GM12878 (cell line): ENCODE data around the gene BDP1. TPM values are rescaled to one million over a fixed set of nuclear protein-coding genes. Genes with fewer than 3 reads are reported as not detected.

Source experiments
- ATAC-seq: fragments of 200-7000 bp; cut with Tn5 transposase; 3 replicates; pipeline ENCODE4 v1.9.1; 2020; ENCODE audit warnings: mild to moderate bottlenecking, moderate library complexity
- BruUV-seq: library from RNA; stranded (reverse); fragments of 400-500 nt; replicated peaks from 2 replicates; lab custom pipeline; 2021; lab: Mats Ljungman, UMichigan
- CTCF ChIA-PET: fragments of 300-600 bp; sonication (Branson Sonifier 250); formaldehyde crosslinking; extraction: SDS; loops from one replicate; lab custom pipeline; 2021; ENCODE audit warnings: inconsistent platforms; lab: Yijun Ruan, JAX
- POLR2A ChIA-PET: fragments of 350-600 bp; formaldehyde crosslinking; extraction: SDS; loops from one replicate; lab custom pipeline; 2021; ENCODE audit warnings: inconsistent platforms; lab: Charles Lee
- RAD21 ChIA-PET: fragments of 300-600 bp; sonication (Branson Sonifier 250); formaldehyde crosslinking; loops from one replicate; lab custom pipeline; 2023; ENCODE audit warnings: antibody characterized with exemption; ENCODE audit not compliant: unreplicated experiment; lab: Charles Lee
- SMC1A ChIA-PET: fragments of 300-600 bp; sonication (Branson Sonifier 250); formaldehyde crosslinking; loops from one replicate; lab custom pipeline; 2023; ENCODE audit not compliant: unreplicated experiment, uncharacterized antibody; lab: Charles Lee
- DNase-seq: peaks from one replicate; pipeline ENCODE4 v3.0.0-alpha.2; 2011; ENCODE audit warnings: low read depth, low spot score
- FAIRE-seq: peaks from 3 replicates; lab custom pipeline; 2011; peaks lifted over from hg19 to GRCh38; lab: Jason Lieb, UNC
- H2AFZ ChIP-seq: 2 replicates; pipeline ENCODE4 v1.6.0; 2011; ENCODE audit warnings: low read depth, low read length, control low read depth; ENCODE audit not compliant: control insufficient read depth
- H3K27ac ChIP-seq: 2 replicates; pipeline ENCODE4 v1.5.1; 2011; ENCODE audit warnings: control low read depth; ENCODE audit not compliant: control insufficient read depth, insufficient read depth
- H3K27me3 ChIP-seq, 2 experiments: replicated peaks in 1 of 2; 2 replicates each; pipeline versions ENCODE4 v1.6.0 to v1.6.1; 2011; ENCODE audit warnings: low read length in 1 of 2; ENCODE audit not compliant: control insufficient read depth in 2 of 2, insufficient read depth in 2 of 2
- H3K36me3 ChIP-seq, 2 experiments: 2 replicates each; pipeline ENCODE4 v1.5.1; 2011; ENCODE audit warnings: low read length in 1 of 2; ENCODE audit not compliant: control insufficient read depth in 2 of 2, insufficient read depth in 2 of 2
- H3K4me1 ChIP-seq: 2 replicates; pipeline ENCODE4 v1.6.1; 2011; ENCODE audit warnings: mild to moderate bottlenecking, low read length, moderate library complexity, mixed read lengths; ENCODE audit not compliant: control insufficient read depth, insufficient read depth
- H3K4me2 ChIP-seq: 2 replicates; pipeline ENCODE4 v1.6.0; 2011; ENCODE audit warnings: control low read depth; ENCODE audit not compliant: control insufficient read depth, insufficient read depth
- H3K4me3 ChIP-seq: fragments of 200-600 bp; sonication (generic); 2 replicates; pipeline ENCODE4 v1.5.1; 2016
- H3K79me2 ChIP-seq: 2 replicates; pipeline ENCODE4 v1.6.0; 2011; ENCODE audit warnings: low read length; ENCODE audit not compliant: control insufficient read depth, insufficient read depth
- H3K9ac ChIP-seq: 2 replicates; pipeline ENCODE4 v1.8.0; 2011; ENCODE audit warnings: low read length, control low read depth, mixed read lengths; ENCODE audit not compliant: control insufficient read depth, insufficient read depth
- H3K9me3 ChIP-seq: replicated peaks from 3 replicates; pipeline ENCODE4 v1.5.1; 2011; ENCODE audit warnings: mild to moderate bottlenecking, low read length; ENCODE audit not compliant: control insufficient read depth, insufficient read depth
- H4K20me1 ChIP-seq: 2 replicates; pipeline ENCODE4 v1.6.0; 2011; ENCODE audit not compliant: control insufficient read depth, insufficient read depth
- BMI1 ChIP-seq: fragments of 450-650 bp; IDR thresholded peaks from 2 replicates; pipeline ENCODE4 v1.6.1; 2016; ENCODE audit warnings: mild to moderate bottlenecking, moderate library complexity, borderline replicate concordance
- BRCA1 ChIP-seq: IDR thresholded peaks from 2 replicates; pipeline ENCODE4 v1.6.1; 2011; ENCODE audit warnings: low read depth, low read length, improper control_type of control experiment
- CREM ChIP-seq: IDR thresholded peaks from 2 replicates; pipeline ENCODE4 v1.6.1; 2014; ENCODE audit warnings: antibody characterized with exemption, low read depth
- EED ChIP-seq: sonication (generic); IDR thresholded peaks from 2 replicates; pipeline ENCODE4 v1.6.1; 2016; ENCODE audit warnings: antibody characterized with exemption, low read depth
- EGR1 ChIP-seq, 2 experiments: IDR thresholded peaks; 1 replicate in 1 of 2; 2 replicates in 1 of 2; pipeline ENCODE4 v1.6.1; 2011 to 2012; ENCODE audit warnings: low read depth in 2 of 2, low read length in 2 of 2, borderline replicate concordance in 1 of 2, mild to moderate bottlenecking in 1 of 2, moderate library complexity in 1 of 2
- GABPA ChIP-seq: IDR thresholded peaks from 2 replicates; pipeline ENCODE4 v1.6.1; 2014; ENCODE audit warnings: antibody characterized with exemption, low read depth, mild to moderate bottlenecking, inconsistent platforms
- NFXL1 ChIP-seq: fragments of 450-650 bp; IDR thresholded peaks from 2 replicates; pipeline ENCODE4 v1.6.1; 2017; ENCODE audit warnings: antibody characterized with exemption, mild to moderate bottlenecking, borderline replicate concordance
- POLR2A ChIP-seq: IDR thresholded peaks from 2 replicates; pipeline ENCODE4 v1.6.1; 2011; ENCODE audit warnings: low read depth, mild to moderate bottlenecking, low read length
- POLR2AphosphoS5 ChIP-seq: IDR thresholded peaks from 2 replicates; pipeline ENCODE4 v1.6.1; 2011; ENCODE audit warnings: mild to moderate bottlenecking, low read length, inconsistent platforms
- SMC3 ChIP-seq: IDR thresholded peaks from 2 replicates; pipeline ENCODE4 v1.6.1; 2011; ENCODE audit warnings: low read length, improper control_type of control experiment, borderline replicate concordance
- WRNIP1 ChIP-seq: IDR thresholded peaks from 2 replicates; pipeline ENCODE4 v1.6.1; 2011; ENCODE audit warnings: low read depth, low read length, improper control_type of control experiment, borderline replicate concordance
- ZNF24 ChIP-seq: fragments of 450-650 bp; IDR thresholded peaks from 2 replicates; pipeline ENCODE4 v1.6.1; 2017; ENCODE audit warnings: antibody characterized with exemption, mild to moderate bottlenecking
- WGBS: methylation state at CpG from one replicate; pipeline ENCODE4 v1.1.6; 2016; ENCODE audit warnings: low lambda C conversion rate; ENCODE audit not compliant: insufficient replicate concordance, insufficient coverage; ENCODE audit errors: missing lambda C conversion rate; 5-methylcytosine and 5-hydroxymethylcytosine counted together
- in situ Hi-C: fragments of 300-500 bp; cut with MboI; formaldehyde crosslinking; loops from 9 replicates; pipeline ENCODE4 v1.14.3; 2018; ENCODE audit warnings: mixed read lengths
- intact Hi-C: fragments of 100-400 bp; cut with micrococcal nuclease; formaldehyde crosslinking; loops from one replicate; pipeline ENCODE4 v1.14.2; 2022; ENCODE audit not compliant: unreplicated experiment
- polyA plus RNA-seq, 11 experiments: library from polyadenylated mRNA; depleted of rRNA in 4 of 11; unstranded in 6 of 11; stranded (reverse) in 5 of 11; fragments of >200 nt; fragmentation: Nextera tagmentation in 4 of 11; fragmentation: Illumina TruSeq in 1 of 11; extraction: Ambion mirVana in 4 of 11; extraction: Trizol in 1 of 11; gene quantifications; 1 replicate in 1 of 11; 2 replicates in 10 of 11; pipeline versions ENCODE4 v1.2.1 to v1.2.3, GENCODE V29; 2011 to 2016; ENCODE audit warnings: inconsistent platforms in 2 of 11, missing spikeins in 2 of 11, low read depth in 1 of 11
- total RNA-seq, 4 experiments: library from RNA; depleted of rRNA in 3 of 4; stranded (reverse); fragments of >200 nt in 3 of 4; fragmentation: Illumina TruSeq in 1 of 4; extraction: Trizol in 1 of 4; gene quantifications; 2 replicates each; pipeline versions ENCODE4 v1.2.1 to v1.2.3, GENCODE V29; 2013 to 2021
- TF ChIP-seq, protein P1 (sequence below): fragments of 450-650 bp; IDR thresholded peaks from 2 replicates; pipeline ENCODE4 v1.6.1; 2017; ENCODE audit warnings: low read depth, mild to moderate bottlenecking, moderate library complexity
- TF ChIP-seq, protein P2 (sequence below): fragments of 450-650 bp; IDR thresholded peaks from 2 replicates; pipeline ENCODE4 v1.6.1; 2017; ENCODE audit warnings: borderline replicate concordance
- TF ChIP-seq, protein P3 (sequence below), 3 experiments: IDR thresholded peaks in 2 of 3; conservative IDR thresholded peaks in 1 of 3; 2 replicates each; pipeline ENCODE4 v1.5.1; 2011; ENCODE audit warnings: low read depth in 3 of 3, low read length in 3 of 3, mild to moderate bottlenecking in 3 of 3, control low read depth in 2 of 3, moderate library complexity in 2 of 3, inconsistent platforms in 1 of 3, mixed read lengths in 1 of 3; ENCODE audit not compliant: control insufficient read depth in 2 of 3, insufficient read depth in 1 of 3; ENCODE audit errors: extremely low read depth in 1 of 3

The BDP1 gene
- total and polyA plus RNA-seq, 10 of the 15 experiments (the other 5 are each of a cell fraction or from before 2014, with no cell fraction given) = 6.1 to 31.1 (median 17.7) TPM

- Histone ChIP-seq H3K9ac (peak overlapping the region; percentile 90), H3K4me2 (peak overlapping the region; percentile 85), H3K4me3 (peak overlapping the region; percentile 72), H2AFZ (peak overlapping the region; percentile 91), H3K27me3 (no peaks in the 10 kb centered on the region), H3K9me3 (no peaks in the 10 kb centered on the region), H3K4me1 (no peaks in the 10 kb centered on the region), H3K27ac (peak overlapping the region; percentile 79), H4K20me1 (no peaks in the 10 kb centered on the region), H3K36me3 (peaks cover 0 to 18% of the 10 kb centered on the region in 2 experiments; a peak in 1 of 4 replicates), H3K79me2 (peaks cover 33% of the 10 kb centered on the region)
- no peak for FAIRE-seq
- RAD21 ChIA-PET = no interaction called here
- POLR2A ChIA-PET = no interaction called here
- WGBS = 16% methylated on average over 4 of the region's 4 CpGs
- no TSS peak for BruUV-seq
- CTCF ChIA-PET = no interaction called here
- SMC1A ChIA-PET = no interaction called here
- intact Hi-C loops = no loop called here
- peak; percentile 8; the same call in 2 of the 3 replicates for ATAC-seq
- no peak for DNase-seq
- TF ChIP-seq BMI1 = no peak
- no peak for TF ChIP-seq NFXL1
- TF ChIP-seq EGR1 (IDR thresholded peaks at IDR 0.05; ENCODE audit: borderline replicate concordance in 1 of 2, low read depth in 2 of 2, low read length in 2 of 2) = no peak
- TF ChIP-seq, protein P1, sequence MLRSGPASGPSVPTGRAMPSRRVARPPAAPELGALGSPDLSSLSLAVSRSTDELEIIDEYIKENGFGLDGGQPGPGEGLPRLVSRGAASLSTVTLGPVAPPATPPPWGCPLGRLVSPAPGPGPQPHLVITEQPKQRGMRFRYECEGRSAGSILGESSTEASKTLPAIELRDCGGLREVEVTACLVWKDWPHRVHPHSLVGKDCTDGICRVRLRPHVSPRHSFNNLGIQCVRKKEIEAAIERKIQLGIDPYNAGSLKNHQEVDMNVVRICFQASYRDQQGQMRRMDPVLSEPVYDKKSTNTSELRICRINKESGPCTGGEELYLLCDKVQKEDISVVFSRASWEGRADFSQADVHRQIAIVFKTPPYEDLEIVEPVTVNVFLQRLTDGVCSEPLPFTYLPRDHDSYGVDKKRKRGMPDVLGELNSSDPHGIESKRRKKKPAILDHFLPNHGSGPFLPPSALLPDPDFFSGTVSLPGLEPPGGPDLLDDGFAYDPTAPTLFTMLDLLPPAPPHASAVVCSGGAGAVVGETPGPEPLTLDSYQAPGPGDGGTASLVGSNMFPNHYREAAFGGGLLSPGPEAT = no peak
- in situ Hi-C loops = no loop called here
Measured at GRCh38 chr5:71456362-71456743, 902 bp downstream of the BDP1 start.

- no peaks in the 10 kb centered on the region for H3K9me3 ChIP-seq
- H3K79me2 ChIP-seq = peaks cover 33% of the 10 kb centered on the region
- POLR2A ChIA-PET = no interaction called here
- RAD21 ChIA-PET = no interaction called here
- no peaks in the 10 kb centered on the region for H4K20me1 ChIP-seq
- no peaks in the 10 kb centered on the region for H3K4me1 ChIP-seq
- no peak overlapping the region for H3K9ac ChIP-seq
- H2AFZ ChIP-seq = no peak overlapping the region
- 54% methylated on average over 8 of the region's 8 CpGs for WGBS
- no peak overlapping the region for H3K27ac ChIP-seq
- SMC1A ChIA-PET = no interaction called here
- in situ Hi-C loops = no loop called here
- H3K27me3 ChIP-seq = no peaks in the 10 kb centered on the region
- H3K36me3 ChIP-seq = peaks cover 0 to 19% of the 10 kb centered on the region in 2 experiments; a peak in 1 of 4 replicates
- CTCF ChIA-PET = no interaction called here
- DNase-seq (no peak), ATAC-seq (no peak), FAIRE-seq (peak; percentile 35)
- peak overlapping the region; percentile 85 for H3K4me2 ChIP-seq
- no TSS peak for BruUV-seq
- peak overlapping the region; percentile 72 for H3K4me3 ChIP-seq
- intact Hi-C loops = no loop called here
- TF ChIP-seq, protein P2, sequence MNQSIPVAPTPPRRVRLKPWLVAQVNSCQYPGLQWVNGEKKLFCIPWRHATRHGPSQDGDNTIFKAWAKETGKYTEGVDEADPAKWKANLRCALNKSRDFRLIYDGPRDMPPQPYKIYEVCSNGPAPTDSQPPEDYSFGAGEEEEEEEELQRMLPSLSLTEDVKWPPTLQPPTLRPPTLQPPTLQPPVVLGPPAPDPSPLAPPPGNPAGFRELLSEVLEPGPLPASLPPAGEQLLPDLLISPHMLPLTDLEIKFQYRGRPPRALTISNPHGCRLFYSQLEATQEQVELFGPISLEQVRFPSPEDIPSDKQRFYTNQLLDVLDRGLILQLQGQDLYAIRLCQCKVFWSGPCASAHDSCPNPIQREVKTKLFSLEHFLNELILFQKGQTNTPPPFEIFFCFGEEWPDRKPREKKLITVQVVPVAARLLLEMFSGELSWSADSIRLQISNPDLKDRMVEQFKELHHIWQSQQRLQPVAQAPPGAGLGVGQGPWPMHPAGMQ = no peak
- no peak for TF ChIP-seq BRCA1
- no peak for TF ChIP-seq ZNF24
- TF ChIP-seq CREM = no peak
- no peak for TF ChIP-seq POLR2A
- no peak for TF ChIP-seq WRNIP1
- TF ChIP-seq GABPA = no peak
- TF ChIP-seq, protein P3, sequence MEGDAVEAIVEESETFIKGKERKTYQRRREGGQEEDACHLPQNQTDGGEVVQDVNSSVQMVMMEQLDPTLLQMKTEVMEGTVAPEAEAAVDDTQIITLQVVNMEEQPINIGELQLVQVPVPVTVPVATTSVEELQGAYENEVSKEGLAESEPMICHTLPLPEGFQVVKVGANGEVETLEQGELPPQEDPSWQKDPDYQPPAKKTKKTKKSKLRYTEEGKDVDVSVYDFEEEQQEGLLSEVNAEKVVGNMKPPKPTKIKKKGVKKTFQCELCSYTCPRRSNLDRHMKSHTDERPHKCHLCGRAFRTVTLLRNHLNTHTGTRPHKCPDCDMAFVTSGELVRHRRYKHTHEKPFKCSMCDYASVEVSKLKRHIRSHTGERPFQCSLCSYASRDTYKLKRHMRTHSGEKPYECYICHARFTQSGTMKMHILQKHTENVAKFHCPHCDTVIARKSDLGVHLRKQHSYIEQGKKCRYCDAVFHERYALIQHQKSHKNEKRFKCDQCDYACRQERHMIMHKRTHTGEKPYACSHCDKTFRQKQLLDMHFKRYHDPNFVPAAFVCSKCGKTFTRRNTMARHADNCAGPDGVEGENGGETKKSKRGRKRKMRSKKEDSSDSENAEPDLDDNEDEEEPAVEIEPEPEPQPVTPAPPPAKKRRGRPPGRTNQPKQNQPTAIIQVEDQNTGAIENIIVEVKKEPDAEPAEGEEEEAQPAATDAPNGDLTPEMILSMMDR (IDR thresholded peaks at IDR 0.05 in 2 of 3, conservative IDR thresholded peaks at IDR 0.05 in 1 of 3; ENCODE audit: control insufficient read depth in 2 of 3, extremely low read depth in 1 of 3, insufficient read depth in 1 of 3, low read depth in 3 of 3, low read length in 3 of 3) = no peak
- TF ChIP-seq EED = no peak
- TF ChIP-seq SMC3 = no peak
- no peak for TF ChIP-seq POLR2AphosphoS5
Measured at GRCh38 chr5:71457106-71457505, 1.7 kb downstream of the BDP1 start.
